Activated effector memory CD4-positive, alpha-beta T cell treated with anti-CD3 and anti-CD28 coated beads, Interleukin-2, amount 50 U/mL, for 16 hours (primary cell): ENCODE results near the gene CCDC27.

Experiments used
- DNase-seq: peaks from one replicate; pipeline ENCODE4 v3.0.0-alpha.2; 2020

Gene CCDC27

GRCh38 chr1:3721955-3722465 is 30.2 kb upstream of the CCDC27 start:
- DNase-seq: no peak

GRCh38 chr1:3722846-3723245 is 29.4 kb upstream of the CCDC27 start:
- DNase-seq: no peak

- DNase-seq: peak; percentile 92
These were observed 27.7 kb upstream of the CCDC27 start for GRCh38 chr1:3724416-3725030.

GRCh38 chr1:3725366-3725765 is 26.9 kb upstream of the CCDC27 start:
- no peak for DNase-seq

- DNase-seq: no peak
These were observed 25.0 kb upstream of the CCDC27 start for GRCh38 chr1:3727042-3727824.

GRCh38 chr1:3727825-3728776 is 24.1 kb upstream of the CCDC27 start:
- no peak for DNase-seq

GRCh38 chr1:3729594-3730542 is 22.4 kb upstream of the CCDC27 start:
- no peak for DNase-seq

GRCh38 chr1:3730543-3731247 is 21.6 kb upstream of the CCDC27 start:
- DNase-seq: no peak

- no peak for DNase-seq
These were observed 20.4 kb upstream of the CCDC27 start for GRCh38 chr1:3731583-3732433.

- no peak for DNase-seq
These were observed 19.7 kb upstream of the CCDC27 start for GRCh38 chr1:3732434-3733093.

GRCh38 chr1:3733094-3733882 is 19.0 kb upstream of the CCDC27 start:
- DNase-seq: no peak

GRCh38 chr1:3733883-3734589 is 18.2 kb upstream of the CCDC27 start:
- DNase-seq: no peak

- DNase-seq: no peak
These were observed 17.6 kb upstream of the CCDC27 start for GRCh38 chr1:3734602-3735001.

- no peak for DNase-seq
These were observed 17.1 kb upstream of the CCDC27 start for GRCh38 chr1:3735027-3735681.

GRCh38 chr1:3735688-3736087 is 16.6 kb upstream of the CCDC27 start:
- DNase-seq: no peak

GRCh38 chr1:3736131-3736561 is 16.1 kb upstream of the CCDC27 start:
- DNase-seq: no peak

GRCh38 chr1:3736708-3737107 is 15.5 kb upstream of the CCDC27 start:
- DNase-seq: no peak

GRCh38 chr1:3738943-3739342 is 13.3 kb upstream of the CCDC27 start:
- DNase-seq: no peak
